Inflammatory macrophage treated with lipopolysaccharide for 4 hours (primary cell): ENCODE measurements around the gene RNF152.

ENCODE experiments used
- DNase-seq: peaks from one replicate; pipeline ENCODE4 v3.0.0-alpha.2; 2020

RNF152 gene, protein sequence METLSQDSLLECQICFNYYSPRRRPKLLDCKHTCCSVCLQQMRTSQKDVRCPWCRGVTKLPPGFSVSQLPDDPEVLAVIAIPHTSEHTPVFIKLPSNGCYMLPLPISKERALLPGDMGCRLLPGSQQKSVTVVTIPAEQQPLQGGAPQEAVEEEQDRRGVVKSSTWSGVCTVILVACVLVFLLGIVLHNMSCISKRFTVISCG

GRCh38 chr18:61892683-61893308 is at the start of gene RNF152:
Gene RNF152 (minus strand): TSS chr18:61893007. CDS start chr18:61816463, 76,544 bp downstream.
- DNase-seq, result no peak

GRCh38 chr18:61941948-61942471 is 49.2 kb upstream of the RNF152 start:
- DNase-seq, result no peak

DNA sequence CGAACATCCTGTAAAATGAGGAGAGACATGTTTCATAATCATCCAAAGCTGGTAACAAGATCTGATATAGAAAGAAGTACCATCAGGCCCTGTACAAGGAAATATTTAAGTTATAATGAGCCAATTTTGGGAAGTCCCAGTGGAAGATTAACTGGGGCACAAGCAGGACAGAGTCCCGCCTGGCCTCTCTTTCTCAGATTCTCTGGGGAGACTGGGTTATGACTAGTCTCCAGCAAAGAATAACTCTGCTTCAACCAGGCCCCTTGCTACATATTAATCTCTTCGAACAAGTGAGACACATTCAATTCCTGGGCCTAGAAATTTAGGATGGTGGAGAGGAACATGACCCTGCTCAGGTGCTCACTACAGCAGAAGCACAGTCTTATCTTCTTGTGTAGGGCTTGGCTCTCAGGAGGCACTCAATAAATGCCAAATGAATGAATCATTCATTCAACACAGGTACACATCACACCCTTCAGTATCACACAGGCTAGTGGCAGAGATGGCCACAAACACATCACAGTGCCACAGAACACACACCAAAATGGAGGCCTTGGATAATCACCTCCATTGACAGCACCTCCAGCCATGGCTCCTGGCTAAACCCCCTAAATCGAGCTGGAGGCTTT is 46.4 kb upstream of the RNF152 start:
- no peak for DNase-seq

- peak; percentile 43 for DNase-seq
Measured at GRCh38 chr18:61935362-61935761, 42.6 kb upstream of the RNF152 start.

GRCh38 chr18:61931654-61932379 is 39.0 kb upstream of the RNF152 start:
- no peak for DNase-seq

DNA sequence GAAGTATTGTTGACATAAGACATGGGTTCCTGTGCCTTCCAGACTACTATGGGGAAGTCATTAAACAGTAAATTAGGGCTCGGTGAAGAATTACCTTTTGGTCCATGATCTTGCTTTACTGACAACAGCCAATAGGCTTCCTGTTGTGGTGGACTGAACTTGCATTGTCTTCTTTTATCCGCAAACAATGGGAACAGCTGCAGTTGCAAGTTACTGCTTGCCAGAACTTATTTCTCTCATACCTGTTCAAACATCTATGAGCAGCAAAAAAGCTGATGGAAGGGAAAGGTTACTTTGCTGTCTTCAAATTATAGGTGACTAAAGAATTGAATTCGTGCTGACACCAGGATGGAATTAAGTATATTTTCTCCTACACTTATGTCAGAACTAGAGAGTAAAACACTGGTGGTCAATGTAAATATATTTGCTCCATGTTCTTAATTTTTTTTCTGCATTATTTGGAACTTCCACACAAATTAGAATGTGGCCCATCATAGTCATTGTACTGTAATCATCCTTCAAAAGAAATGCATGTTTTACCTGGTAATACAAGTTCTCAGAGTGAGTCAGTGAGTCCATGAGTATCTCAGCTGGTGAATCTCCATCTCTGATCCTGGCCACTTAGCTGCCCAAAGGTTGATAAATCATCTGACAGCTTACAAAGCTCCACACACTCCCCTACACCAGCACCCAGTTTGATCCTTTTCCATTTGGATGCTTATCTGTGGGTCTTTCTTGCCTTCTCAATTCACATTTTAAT is 37.3 kb upstream of the RNF152 start:
- no peak for DNase-seq

DNA sequence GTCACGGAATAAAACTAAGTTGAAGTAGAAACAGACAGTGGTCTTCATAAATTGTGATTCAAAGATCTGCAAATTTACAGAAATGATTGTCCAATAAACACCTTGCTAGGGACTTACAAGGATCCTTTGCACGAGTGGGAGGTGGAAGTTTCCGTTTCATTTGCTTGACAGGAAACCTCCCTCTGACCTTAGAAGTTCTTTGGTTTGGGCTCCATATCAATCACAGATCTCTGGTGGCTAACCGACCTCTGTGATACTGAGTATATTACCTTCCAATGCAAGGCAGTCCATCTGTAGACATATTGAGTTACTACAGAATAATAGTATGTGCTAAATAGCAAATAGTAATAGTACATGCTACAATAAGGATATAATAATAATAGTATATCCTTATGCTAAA is 33.7 kb upstream of the RNF152 start:
- no peak for DNase-seq

- no peak for DNase-seq
Measured at GRCh38 chr18:61924550-61924949, 31.7 kb upstream of the RNF152 start.

DNA sequence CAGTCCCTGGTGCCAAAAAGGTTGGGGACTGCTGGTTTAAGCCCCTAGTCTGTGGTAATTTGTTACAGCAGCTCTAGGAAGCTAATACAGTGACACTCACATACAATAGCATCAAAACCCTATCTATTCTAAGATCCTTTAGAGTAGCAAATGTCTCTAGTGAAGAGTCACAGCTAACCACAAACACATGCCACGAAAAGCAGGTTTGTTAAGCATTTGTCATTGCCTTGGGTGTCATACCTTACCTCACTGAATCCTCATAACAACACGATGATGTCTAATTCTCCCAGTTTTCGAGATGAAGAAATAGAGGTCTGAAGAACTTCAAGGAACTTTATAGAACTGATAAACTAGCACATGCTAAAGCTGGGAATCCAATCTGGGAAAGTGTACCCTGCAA is 29.6 kb upstream of the RNF152 start:
- no peak for DNase-seq

- peak; percentile 17 for DNase-seq
Measured at GRCh38 chr18:61921621-61922235, 28.9 kb upstream of the RNF152 start.

DNA sequence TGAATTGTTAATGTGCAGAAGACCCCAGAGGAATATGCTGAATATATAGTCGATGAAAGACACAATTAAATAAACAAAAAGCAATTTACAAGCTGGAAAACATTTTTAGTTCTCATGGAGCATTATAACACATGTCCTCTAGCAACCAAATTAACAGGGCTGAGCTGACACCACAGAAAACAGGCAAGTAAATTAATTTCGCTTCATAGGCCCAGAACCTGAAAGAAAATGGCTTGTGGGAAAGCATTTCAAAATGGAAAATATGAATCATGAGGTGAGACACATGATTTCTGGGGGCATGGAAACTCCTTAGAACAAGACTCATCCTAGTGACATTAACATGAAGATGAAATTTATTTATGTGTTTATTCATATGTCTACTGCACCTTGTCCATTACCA is 25.0 kb upstream of the RNF152 start:
- DNase-seq, result no peak

DNA sequence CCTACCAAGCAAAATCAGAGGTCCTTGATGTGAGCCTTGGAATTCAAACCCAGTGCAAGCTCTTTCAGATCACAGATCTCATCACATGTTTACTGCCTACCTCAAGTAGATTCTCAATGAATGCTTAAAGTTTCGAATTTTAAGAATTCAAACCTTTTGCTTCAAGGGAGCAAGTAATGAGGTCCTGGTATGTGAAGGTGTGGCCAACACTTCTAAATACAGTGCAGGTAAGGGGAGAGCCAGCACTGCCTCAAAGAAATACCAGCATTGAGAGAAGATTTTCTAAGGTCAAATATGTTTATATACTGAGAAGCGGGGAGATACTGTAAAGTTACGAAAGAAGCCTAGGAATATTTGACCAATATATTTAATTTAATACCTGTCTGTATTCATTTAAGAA is 19.7 kb upstream of the RNF152 start:
- DNase-seq, result no peak

- no peak for DNase-seq
Measured at GRCh38 chr18:61910101-61910500, 17.3 kb upstream of the RNF152 start.

- DNase-seq, result no peak
Measured at GRCh38 chr18:61908661-61909060, 15.9 kb upstream of the RNF152 start.

DNA sequence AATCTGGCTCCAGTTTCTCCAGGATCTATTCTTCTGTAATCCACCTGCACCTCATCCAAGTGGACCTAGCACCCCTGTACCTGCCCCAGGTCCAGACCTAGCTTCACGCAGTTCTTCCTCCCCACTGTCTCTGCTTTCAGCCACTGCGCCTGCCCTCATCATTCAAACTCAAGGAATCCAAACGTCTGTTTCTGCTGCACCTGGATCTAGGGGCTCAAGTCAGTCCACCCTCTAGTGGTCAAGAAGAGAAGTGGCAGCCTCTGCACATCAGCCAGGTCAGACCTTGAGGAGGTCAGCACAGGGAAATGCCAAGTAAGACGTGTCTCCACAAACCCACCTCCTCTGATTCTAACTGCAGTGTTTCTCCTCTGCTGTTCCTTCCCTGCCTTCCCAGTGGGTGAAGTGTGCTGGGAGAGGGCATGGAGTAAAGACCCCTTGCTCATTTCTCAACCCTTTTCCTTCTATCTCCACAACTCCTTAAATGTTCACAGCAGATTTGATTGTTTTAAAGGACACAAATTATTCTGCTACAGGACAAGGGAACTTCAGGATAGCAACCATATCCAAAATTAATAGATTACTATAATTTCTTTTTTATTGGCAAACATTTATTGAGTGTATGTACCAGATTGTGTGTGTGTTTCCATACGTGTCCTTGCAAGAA is 8.6 kb upstream of the RNF152 start:
- DNase-seq, result peak; percentile 53

DNA sequence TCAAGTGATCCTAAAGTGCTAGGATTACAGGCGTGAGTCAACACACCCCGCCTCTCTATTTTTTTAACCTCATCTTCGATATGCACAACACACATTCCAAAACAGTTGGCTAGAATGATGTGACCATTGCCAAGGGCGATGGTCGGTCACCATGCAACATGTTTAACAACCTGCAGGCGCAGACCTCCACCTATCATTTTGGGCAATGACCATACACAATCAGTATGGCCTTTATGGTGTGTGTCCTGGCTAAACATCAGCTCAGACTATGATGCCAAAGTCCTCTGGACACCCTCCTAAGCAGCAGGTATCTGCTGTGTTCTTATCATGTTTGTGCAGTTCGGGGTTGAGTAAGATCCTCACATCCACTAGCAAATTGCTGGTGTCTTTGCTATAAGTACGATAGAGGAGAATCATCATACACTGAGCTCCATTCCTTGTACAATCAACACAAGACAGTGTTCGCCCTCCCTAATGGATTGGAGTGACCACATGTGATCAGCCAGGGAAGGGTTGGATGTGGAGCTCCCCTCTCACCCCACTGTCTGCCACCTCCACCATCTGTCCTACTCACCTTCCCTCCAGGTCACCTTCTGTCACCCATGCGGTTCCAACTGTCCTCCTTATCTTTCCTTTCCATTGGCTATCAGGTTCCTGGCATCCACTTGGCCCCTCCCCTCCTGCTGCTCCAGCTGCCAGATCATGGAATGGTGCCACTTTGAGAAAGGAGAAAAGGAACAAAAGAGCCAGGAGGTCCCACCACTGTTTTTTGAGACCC is 7.9 kb upstream of the RNF152 start:
- DNase-seq, result no peak

DNA sequence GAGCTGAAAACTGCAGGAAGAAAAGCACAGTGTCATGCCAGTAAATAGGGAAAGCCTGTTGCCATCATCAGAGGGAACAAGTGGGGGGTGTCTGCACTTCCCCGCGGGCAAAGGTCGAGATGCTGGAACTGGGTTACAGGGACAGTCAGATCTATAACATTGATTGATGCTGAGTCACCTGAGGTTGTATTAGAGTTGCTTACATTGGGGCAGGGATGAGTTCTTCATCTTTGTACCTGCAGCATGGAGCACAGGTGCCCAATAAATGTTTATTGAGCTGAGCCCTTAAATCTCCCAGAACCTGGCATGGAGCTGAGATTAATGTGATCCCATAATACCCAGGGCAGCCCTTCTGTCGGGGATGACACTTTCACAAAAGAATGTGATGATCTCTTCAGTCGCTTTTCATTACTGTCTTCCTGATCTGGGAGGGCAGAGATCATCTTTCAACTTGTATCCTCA is 5.9 kb upstream of the RNF152 start:
- no peak for DNase-seq

DNA sequence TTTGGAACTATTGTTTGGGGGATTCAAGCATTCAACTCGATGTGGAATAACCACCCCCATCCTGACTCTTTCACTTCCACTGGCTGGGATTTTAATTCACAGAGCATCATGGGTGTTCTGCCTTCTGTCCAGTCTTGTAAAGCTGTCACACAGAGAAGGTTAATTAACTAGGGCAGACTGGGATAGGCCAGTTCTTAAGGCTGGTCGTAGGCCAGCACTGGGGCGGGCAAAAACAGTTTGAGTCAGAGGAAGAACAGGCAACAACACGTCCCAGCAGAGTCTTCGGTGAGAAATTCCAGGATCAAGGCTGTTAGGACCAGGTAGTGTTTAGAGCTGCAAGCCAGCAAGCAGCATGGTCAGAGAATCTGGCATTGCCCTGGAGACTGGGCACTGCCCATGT is 4.0 kb upstream of the RNF152 start:
- no peak for DNase-seq

DNA sequence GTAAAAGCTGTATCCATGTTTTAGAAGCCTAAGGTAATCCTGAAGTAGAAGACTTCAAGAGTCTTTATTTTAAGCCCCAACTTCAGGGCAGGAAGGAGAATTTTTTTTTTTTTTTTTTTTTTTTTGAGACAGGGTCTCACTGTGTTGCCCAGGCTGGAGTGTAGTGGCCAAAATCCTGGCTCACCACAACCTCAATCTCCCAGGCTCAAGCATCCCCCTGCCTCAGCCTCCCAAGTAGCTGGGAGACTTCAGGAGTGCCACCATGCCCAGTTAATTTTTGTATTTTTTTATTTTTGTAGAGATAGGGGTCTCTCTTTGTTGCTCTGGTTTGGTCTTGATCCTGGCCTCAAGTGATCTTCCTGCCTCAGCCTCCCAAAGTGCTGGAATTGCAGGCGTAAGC is 3.3 kb upstream of the RNF152 start:
- DNase-seq, result no peak

GRCh38 chr18:61894751-61895524 is 2.1 kb upstream of the RNF152 start:
- no peak for DNase-seq
